Measurements from ENCODE around the gene SPRED1. TPM values are rescaled to one million over a fixed set of nuclear protein-coding genes. Genes with fewer than 3 reads are reported as not detected.
"Not testable (repeated sequence)": the region's sequence is repeated elsewhere in the genome, so short reads cannot be mapped to it uniquely, and the experiment has no call there.

SPRED1 gene
- total and polyA plus RNA-seq, 12 donors: 4.9 to 31.3 (median 19.4) TPM

DNA sequence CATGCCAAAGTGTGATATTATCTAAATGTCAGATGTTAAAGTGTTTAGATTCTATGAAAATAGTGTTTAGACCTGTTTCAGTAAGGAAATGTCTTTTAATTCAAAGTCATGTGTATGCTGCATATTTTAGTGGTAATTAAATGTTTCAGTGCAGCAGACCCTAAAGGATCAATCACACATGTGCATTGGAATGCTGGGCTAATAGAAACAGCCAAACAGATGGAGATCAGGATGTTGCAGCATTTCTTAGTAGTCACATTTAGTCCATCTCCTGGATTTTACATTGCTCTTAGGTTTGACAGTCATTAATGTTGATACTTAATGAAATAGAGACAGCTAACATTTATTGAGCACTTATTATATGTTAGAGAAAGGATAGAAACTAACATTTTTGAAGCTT is 18.5 kb downstream of the SPRED1 start:
- DNase-seq: no peak
- Histone ChIP-seq H3K4me3 (no peak overlapping the region), H3K4me1 (replicated peaks in 1 of 2) (peaks cover 9 to 39% of the 10 kb centered on the region in 2 donors), H3K9me3 (replicated peaks in 1 of 3) (peaks cover 0 to 5% (median 0%) of the 10 kb centered on the region in 3 donors), H3K27ac (no peak overlapping the region), H3K27me3 (no peaks in the 10 kb centered on the region), H3K36me3 (replicated peaks in 1 of 2) (peaks cover 0 to 5% of the 10 kb centered on the region in 2 donors)
- no peak for TF ChIP-seq POLR2A (IDR thresholded peaks at IDR 0.05)
- TF ChIP-seq, protein P1, sequence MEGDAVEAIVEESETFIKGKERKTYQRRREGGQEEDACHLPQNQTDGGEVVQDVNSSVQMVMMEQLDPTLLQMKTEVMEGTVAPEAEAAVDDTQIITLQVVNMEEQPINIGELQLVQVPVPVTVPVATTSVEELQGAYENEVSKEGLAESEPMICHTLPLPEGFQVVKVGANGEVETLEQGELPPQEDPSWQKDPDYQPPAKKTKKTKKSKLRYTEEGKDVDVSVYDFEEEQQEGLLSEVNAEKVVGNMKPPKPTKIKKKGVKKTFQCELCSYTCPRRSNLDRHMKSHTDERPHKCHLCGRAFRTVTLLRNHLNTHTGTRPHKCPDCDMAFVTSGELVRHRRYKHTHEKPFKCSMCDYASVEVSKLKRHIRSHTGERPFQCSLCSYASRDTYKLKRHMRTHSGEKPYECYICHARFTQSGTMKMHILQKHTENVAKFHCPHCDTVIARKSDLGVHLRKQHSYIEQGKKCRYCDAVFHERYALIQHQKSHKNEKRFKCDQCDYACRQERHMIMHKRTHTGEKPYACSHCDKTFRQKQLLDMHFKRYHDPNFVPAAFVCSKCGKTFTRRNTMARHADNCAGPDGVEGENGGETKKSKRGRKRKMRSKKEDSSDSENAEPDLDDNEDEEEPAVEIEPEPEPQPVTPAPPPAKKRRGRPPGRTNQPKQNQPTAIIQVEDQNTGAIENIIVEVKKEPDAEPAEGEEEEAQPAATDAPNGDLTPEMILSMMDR (IDR thresholded peaks at IDR 0.05): no peak
- intact Hi-C loops (cut with DNase I): no loop called here

DNA sequence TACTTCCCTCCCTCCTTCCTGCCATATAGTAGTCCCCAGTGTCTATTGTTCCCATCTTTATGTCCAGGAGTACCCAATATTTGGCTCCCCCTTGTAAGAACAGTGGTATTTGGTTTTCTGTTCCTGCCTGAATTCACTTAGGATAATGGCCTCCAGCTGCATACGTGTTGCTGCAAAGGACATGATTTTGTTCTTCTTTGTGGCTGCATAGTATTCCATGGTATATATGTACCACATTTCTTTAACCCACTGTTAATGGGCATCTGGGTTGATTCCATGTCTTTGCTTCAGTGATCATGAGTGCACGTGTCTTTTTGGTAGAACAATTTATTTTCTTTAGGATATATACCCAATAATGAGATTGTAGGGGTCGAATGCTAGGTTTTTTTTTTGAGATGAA is 19.3 kb downstream of the SPRED1 start:
- TF ChIP-seq POLR2A (IDR thresholded peaks at IDR 0.05): no peak
- intact Hi-C loops (cut with DNase I): no loop called here
- Histone ChIP-seq H3K4me3 (no peak overlapping the region), H3K4me1 (replicated peaks in 1 of 2) (peaks cover 9 to 31% of the 10 kb centered on the region in 2 donors), H3K9me3 (replicated peaks in 1 of 3) (peaks cover 0 to 5% (median 0%) of the 10 kb centered on the region in 3 donors), H3K36me3 (replicated peaks in 1 of 2) (peaks cover 0 to 5% of the 10 kb centered on the region in 2 donors), H3K27me3 (no peaks in the 10 kb centered on the region), H3K27ac (no peak overlapping the region)
- 88 to 97% (median 94%) methylated on average over 3 of the region's 3 CpGs for WGBS, 4 donors
- no peak for DNase-seq

DNA sequence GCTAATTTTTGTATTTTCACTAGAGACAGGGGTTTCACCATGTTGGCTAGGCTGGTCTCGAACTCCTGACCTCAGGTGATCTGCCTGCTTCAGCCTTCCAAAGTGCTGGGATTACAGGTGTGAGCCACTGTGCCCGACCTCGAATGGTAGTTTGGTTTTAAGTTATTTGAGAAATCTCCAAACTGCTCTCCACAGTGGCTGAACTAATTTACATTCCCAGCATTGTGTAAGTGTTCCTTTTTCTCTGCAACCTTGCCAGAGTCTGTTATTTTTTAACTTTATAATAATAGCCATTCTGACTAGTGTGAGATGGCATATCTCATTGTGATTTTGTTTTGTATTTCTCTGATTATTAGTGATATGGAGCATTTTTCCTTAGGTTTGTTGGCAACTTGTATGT is 19.8 kb downstream of the SPRED1 start:
- H3K27ac ChIP-seq; H3K36me3 ChIP-seq (replicated peaks in 1 of 2); DNase-seq; H3K9me3 ChIP-seq (replicated peaks in 1 of 3); H3K27me3 ChIP-seq; intact Hi-C loops (cut with DNase I); H3K4me3 ChIP-seq: not testable (repeated sequence)
- WGBS, 4 donors: 77 to 88% (median 84%) methylated on average over 3 of the region's 3 CpGs
- H3K4me1 ChIP-seq (replicated peaks in 1 of 2): peaks cover 9 to 26% of the 10 kb centered on the region in 2 donors

DNA sequence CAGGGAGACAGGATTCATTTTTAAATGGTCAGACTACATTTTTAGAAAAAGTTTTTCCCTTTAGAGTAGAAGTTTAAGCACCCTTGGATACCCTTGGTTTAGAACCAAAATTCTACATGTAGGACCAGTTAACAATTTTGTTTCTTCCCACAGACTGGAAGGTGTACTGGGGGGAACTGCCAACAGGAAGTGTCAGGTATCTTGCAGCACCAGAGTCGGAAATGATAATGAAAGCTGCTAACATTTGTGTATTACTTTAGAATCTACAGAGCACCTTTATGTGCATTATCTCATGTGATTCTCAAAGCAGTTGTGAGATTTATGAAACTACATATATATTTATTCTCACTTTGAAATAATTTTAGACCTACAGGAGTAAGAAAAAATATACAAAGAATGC is 21.5 kb downstream of the SPRED1 start:
- Histone ChIP-seq H3K4me1 (replicated peaks in 1 of 2) (peaks cover 9 to 21% of the 10 kb centered on the region in 2 donors), H3K27ac (no peak overlapping the region), H3K9me3 (replicated peaks in 1 of 3) (no peaks in the 10 kb centered on the region), H3K36me3 (replicated peaks in 1 of 2) (peaks cover 0 to 4% of the 10 kb centered on the region in 2 donors), H3K27me3 (no peaks in the 10 kb centered on the region), H3K4me3 (no peak overlapping the region)
- no peak for TF ChIP-seq POLR2A (IDR thresholded peaks at IDR 0.05)
- TF ChIP-seq, protein P1 (IDR thresholded peaks at IDR 0.05): no peak
- 51 to 63% (median 55%) methylated on average over 1 of the region's 1 CpG for WGBS, 4 donors
- no peak for DNase-seq
- intact Hi-C loops (cut with DNase I): no loop called here

DNA sequence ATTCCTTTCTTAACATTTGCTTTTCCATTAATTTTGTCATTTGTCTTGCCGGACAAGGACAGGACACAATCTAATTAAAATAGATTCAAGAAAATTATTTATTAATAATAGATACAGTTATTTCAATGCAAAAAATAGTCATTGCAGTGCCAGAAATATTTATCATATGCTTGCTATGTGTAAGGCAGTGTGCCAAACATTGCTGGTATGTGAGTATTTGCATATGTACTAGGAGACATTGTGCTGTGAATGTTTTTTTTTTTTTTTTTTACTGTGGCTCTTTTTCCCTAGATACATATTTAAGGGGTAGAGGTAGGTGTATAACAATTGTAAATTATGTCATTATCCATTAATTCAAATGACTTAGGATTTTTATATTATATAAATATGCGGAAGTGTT is 23.3 kb downstream of the SPRED1 start:
- no peaks in the 10 kb centered on the region for H3K36me3 ChIP-seq (replicated peaks in 1 of 2)
- H3K4me3 ChIP-seq: no peak overlapping the region
- no peak overlapping the region for H3K27ac ChIP-seq
- peaks cover 9 to 21% of the 10 kb centered on the region in 2 donors for H3K4me1 ChIP-seq (replicated peaks in 1 of 2)
- H3K27me3 ChIP-seq: no peaks in the 10 kb centered on the region
- no peaks in the 10 kb centered on the region for H3K9me3 ChIP-seq (replicated peaks in 1 of 3)
- WGBS, 4 donors: 43 to 48% (median 46%) methylated on average over 2 of the region's 2 CpGs
- no peak for DNase-seq
- TF ChIP-seq, protein P1 (IDR thresholded peaks at IDR 0.05): no peak
- no peak for TF ChIP-seq POLR2A (IDR thresholded peaks at IDR 0.05)
- intact Hi-C loops (cut with DNase I): no loop called here

GRCh38 chr15:38277281-38277680 is 24.6 kb downstream of the SPRED1 start:
- H3K4me3 ChIP-seq; H3K36me3 ChIP-seq (replicated peaks in 1 of 2); intact Hi-C loops (cut with DNase I); H3K27me3 ChIP-seq; H3K27ac ChIP-seq; H3K9me3 ChIP-seq (replicated peaks in 1 of 3); DNase-seq: not testable (repeated sequence)
- peaks cover 9 to 21% of the 10 kb centered on the region in 2 donors for H3K4me1 ChIP-seq (replicated peaks in 1 of 2)
- 0% methylated on average over 1 of the region's 1 CpG for WGBS, 4 donors
